Esophagus muscularis mucosa (tissue), 4 donors: ENCODE data around the gene ZNF138.

ENCODE experiments used
- CTCF ChIP-seq, 3 experiments: fragments of 200-600 bp in 2 of 3; fragments of 450-650 bp in 1 of 3; sonication (generic) in 2 of 3; IDR thresholded peaks; one replicate each; pipeline ENCODE4 v1.5.1; 2017 to 2019; ENCODE audit warnings: antibody characterized with exemption in 3 of 3, mild to moderate bottlenecking in 2 of 3, moderate library complexity in 1 of 3
- EP300 ChIP-seq: sonication (generic); formaldehyde crosslinking; IDR thresholded peaks from one replicate; pipeline ENCODE4 v1.6.1; 2017; ENCODE audit warnings: antibody characterized with exemption
- POLR2A ChIP-seq: fragments of 450-650 bp; IDR thresholded peaks from one replicate; pipeline ENCODE4 v1.6.1; 2017; ENCODE audit warnings: antibody characterized with exemption, moderate library complexity, mild to moderate bottlenecking, low read depth
- POLR2AphosphoS5 ChIP-seq, 2 donors: sonication (generic); formaldehyde crosslinking; IDR thresholded peaks; one replicate each; pipeline ENCODE4 v1.6.1; 2017; ENCODE audit warnings: antibody characterized with exemption in 2 of 2

- TF ChIP-seq POLR2AphosphoS5 (IDR thresholded peaks at IDR 0.05) (no peak), CTCF (IDR thresholded peaks at IDR 0.05) (no peak), EP300 (no peak), POLR2A (no peak)
Observed at GRCh38 chr7:64868499-64868898, 74.3 kb downstream of the ZNF138 start.
